BLaER1 (cell line): ENCODE measurements around the gene ENO4.

Experiments
- H3K27ac ChIP-seq: shearing (Covaris generic); formaldehyde crosslinking; 2 replicates; pipeline ENCODE4 v1.8.1; 2022
- H3K27me3 ChIP-seq: shearing (Covaris generic); formaldehyde crosslinking; 2 replicates; pipeline ENCODE4 v1.8.1; 2022
- H3K36me3 ChIP-seq: shearing (Covaris generic); formaldehyde crosslinking; 2 replicates; pipeline ENCODE4 v1.8.1; 2022
- H3K4me1 ChIP-seq: shearing (Covaris generic); formaldehyde crosslinking; 2 replicates; pipeline ENCODE4 v1.8.1; 2022
- H3K4me2 ChIP-seq: shearing (Covaris generic); formaldehyde crosslinking; 2 replicates; pipeline ENCODE4 v1.8.1; 2022
- H3K4me3 ChIP-seq: shearing (Covaris generic); formaldehyde crosslinking; 2 replicates; pipeline ENCODE4 v1.8.1; 2022
- H3K9ac ChIP-seq: shearing (Covaris generic); formaldehyde crosslinking; 2 replicates; pipeline ENCODE4 v1.8.1; 2022
- H3K9me3 ChIP-seq: shearing (Covaris generic); formaldehyde crosslinking; 2 replicates; pipeline ENCODE4 v1.8.1; 2022
- H4K20me1 ChIP-seq: shearing (Covaris generic); formaldehyde crosslinking; 2 replicates; pipeline ENCODE4 v1.8.1; 2022
- Cebpa-rat ChIP-seq: shearing (Covaris generic); IDR thresholded peaks from 2 replicates; pipeline ENCODE4 v1.8.1; 2022

The ENO4 gene

GRCh38 chr10:116849248-116850057 is at the start of gene ENO4:
Gene ENO4, plus strand, starts transcription at chr10:116849499. Its CDS starts 68 bp downstream, at chr10:116849567.
- Histone ChIP-seq H4K20me1 (no peaks in the 10 kb centered on the region), H3K4me1 (no peaks in the 10 kb centered on the region), H3K27ac (no peak within 1 kb of the TSS), H3K4me2 (no peak within 1 kb of the TSS), H3K36me3 (no peaks in the 10 kb centered on the region), H3K4me3 (no peak within 1 kb of the TSS), H3K9me3 (peaks cover 16% of the 10 kb centered on the region; the same call in 1 of the 2 replicates), H3K27me3 (no peaks in the 10 kb centered on the region), H3K9ac (no peak within 1 kb of the TSS)
- no peak for TF ChIP-seq Cebpa-rat

DNA sequence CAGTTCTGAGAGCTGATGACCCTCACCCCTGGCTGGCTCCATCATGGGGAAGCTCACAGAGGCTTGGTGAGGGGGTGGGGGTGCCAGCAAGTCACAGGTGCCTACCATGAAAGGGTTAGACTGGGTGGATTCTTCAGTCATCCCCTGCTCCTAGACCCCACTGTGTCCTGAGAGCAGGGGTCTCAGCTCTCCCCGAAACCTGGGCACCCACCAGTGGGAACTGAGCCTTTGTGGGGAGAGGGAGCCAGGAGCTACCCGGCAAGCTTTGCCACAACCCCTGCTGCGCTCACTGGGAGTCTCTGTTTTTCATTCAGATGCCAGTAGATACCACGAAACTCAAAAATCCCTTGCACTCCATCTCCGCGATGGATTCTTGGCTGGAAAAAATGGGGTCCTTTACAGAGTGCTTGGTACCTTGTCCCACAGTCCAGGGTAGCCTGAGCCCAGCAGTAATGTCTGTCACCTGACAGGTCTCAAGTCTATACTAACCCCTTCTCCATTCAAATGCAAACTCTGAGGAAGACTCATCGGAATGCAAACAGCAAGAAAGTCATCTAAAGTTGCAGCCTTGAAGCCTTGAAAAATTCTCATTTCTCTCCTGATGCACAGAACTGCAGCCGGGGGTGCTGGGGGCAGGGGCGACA is 48.9 kb upstream of the ENO4 start:
- no peak overlapping the region for H3K27ac ChIP-seq
- no peaks in the 10 kb centered on the region for H3K36me3 ChIP-seq
- no peaks in the 10 kb centered on the region for H3K9me3 ChIP-seq
- H3K4me2 ChIP-seq, result peak overlapping the region; percentile 28
- H3K9ac ChIP-seq, result no peak overlapping the region
- no peak for TF ChIP-seq Cebpa-rat
- H3K27me3 ChIP-seq, result no peaks in the 10 kb centered on the region
- H3K4me3 ChIP-seq, result no peak overlapping the region
- peaks cover 12% of the 10 kb centered on the region for H3K4me1 ChIP-seq
- H4K20me1 ChIP-seq, result no peaks in the 10 kb centered on the region

- TF ChIP-seq Cebpa-rat, result no peak
- H3K4me2 ChIP-seq, result no peak overlapping the region
- H3K4me1 ChIP-seq, result peaks cover 12% of the 10 kb centered on the region
- H3K36me3 ChIP-seq, result no peaks in the 10 kb centered on the region
- no peaks in the 10 kb centered on the region for H3K27me3 ChIP-seq
- H3K27ac ChIP-seq, result no peak overlapping the region
- no peaks in the 10 kb centered on the region for H4K20me1 ChIP-seq
- no peaks in the 10 kb centered on the region for H3K9me3 ChIP-seq
- no peak overlapping the region for H3K9ac ChIP-seq
- no peak overlapping the region for H3K4me3 ChIP-seq
Observed at GRCh38 chr10:116801658-116802057, 47.6 kb upstream of the ENO4 start.

GRCh38 chr10:116802474-116802873 is 46.8 kb upstream of the ENO4 start:
- Histone ChIP-seq H3K4me3 (no peak overlapping the region), H3K9ac (no peak overlapping the region), H3K27me3 (no peaks in the 10 kb centered on the region), H3K4me1 (peaks cover 12% of the 10 kb centered on the region), H3K9me3 (no peaks in the 10 kb centered on the region), H4K20me1 (no peaks in the 10 kb centered on the region), H3K36me3 (no peaks in the 10 kb centered on the region), H3K4me2 (no peak overlapping the region), H3K27ac (no peak overlapping the region)
- no peak for TF ChIP-seq Cebpa-rat

DNA sequence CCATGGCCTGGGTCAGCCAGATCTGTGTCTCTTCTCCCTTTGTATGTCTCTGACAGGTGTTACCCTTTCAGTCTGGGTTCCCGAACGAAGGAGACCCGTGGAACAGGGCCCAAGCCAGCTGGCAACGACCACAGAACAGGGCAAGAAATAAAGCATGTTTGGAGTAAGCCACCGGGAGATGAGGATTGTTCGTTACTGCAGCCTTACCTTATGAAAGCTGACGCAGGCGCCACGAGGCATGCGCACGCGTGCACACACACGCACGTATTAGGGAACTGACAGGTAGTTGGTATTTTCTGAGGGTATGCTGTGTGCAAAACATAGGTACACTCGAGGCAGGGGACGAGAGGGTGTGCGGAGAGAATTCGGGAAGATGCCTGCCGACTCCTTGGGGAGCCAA is 46.4 kb upstream of the ENO4 start:
- no peaks in the 10 kb centered on the region for H3K27me3 ChIP-seq
- H3K27ac ChIP-seq, result no peak overlapping the region
- H3K36me3 ChIP-seq, result no peaks in the 10 kb centered on the region
- H3K4me3 ChIP-seq, result no peak overlapping the region
- H3K4me2 ChIP-seq, result no peak overlapping the region
- no peaks in the 10 kb centered on the region for H4K20me1 ChIP-seq
- H3K9ac ChIP-seq, result no peak overlapping the region
- H3K9me3 ChIP-seq, result no peaks in the 10 kb centered on the region
- H3K4me1 ChIP-seq, result peaks cover 12% of the 10 kb centered on the region
- TF ChIP-seq Cebpa-rat, result no peak

- H3K27me3 ChIP-seq, result no peaks in the 10 kb centered on the region
- no peaks in the 10 kb centered on the region for H3K9me3 ChIP-seq
- peaks cover 12% of the 10 kb centered on the region for H3K4me1 ChIP-seq
- no peak for TF ChIP-seq Cebpa-rat
- no peak overlapping the region for H3K4me3 ChIP-seq
- no peaks in the 10 kb centered on the region for H4K20me1 ChIP-seq
- no peak overlapping the region for H3K4me2 ChIP-seq
- no peaks in the 10 kb centered on the region for H3K36me3 ChIP-seq
- no peak overlapping the region for H3K27ac ChIP-seq
- H3K9ac ChIP-seq, result no peak overlapping the region
Observed at GRCh38 chr10:116803451-116804249, 45.6 kb upstream of the ENO4 start.

DNA sequence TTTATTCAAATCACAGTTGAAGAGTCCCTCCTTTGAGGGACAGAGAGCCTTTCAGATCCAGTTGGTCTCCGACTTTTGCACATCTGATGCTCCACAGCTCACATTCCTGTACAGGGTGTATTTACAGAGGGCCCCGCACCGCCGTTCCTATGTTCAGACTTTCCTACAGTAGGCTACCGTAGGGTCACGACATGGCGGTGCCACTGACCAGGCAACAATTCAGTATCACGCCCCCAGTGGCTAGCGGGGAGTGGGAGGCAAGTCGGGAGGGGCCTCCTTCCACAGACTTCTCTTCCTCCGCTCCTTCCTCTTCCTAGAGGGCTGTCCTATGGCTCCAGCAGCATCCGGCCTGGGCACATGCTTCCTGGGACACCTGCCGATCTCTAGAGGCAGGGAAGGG is 40.6 kb upstream of the ENO4 start:
- no peak overlapping the region for H3K4me2 ChIP-seq

GRCh38 chr10:116809483-116810119 is 39.7 kb upstream of the ENO4 start:
- H3K4me2 ChIP-seq, result no peak overlapping the region
- TF ChIP-seq Cebpa-rat, result no peak
- no peaks in the 10 kb centered on the region for H3K4me1 ChIP-seq
- H4K20me1 ChIP-seq, result no peaks in the 10 kb centered on the region
- H3K27me3 ChIP-seq, result no peaks in the 10 kb centered on the region
- no peak overlapping the region for H3K9ac ChIP-seq
- H3K9me3 ChIP-seq, result 0 out of 2 replicates have a peak, but pooled peaks cover 4% of the 10 kb centered on the region
- H3K4me3 ChIP-seq, result no peak overlapping the region
- no peaks in the 10 kb centered on the region for H3K36me3 ChIP-seq
- H3K27ac ChIP-seq, result no peak overlapping the region

More for the DNA sequence above, 40.6 kb upstream of the ENO4 start:
- Histone ChIP-seq H4K20me1 (no peaks in the 10 kb centered on the region), H3K9me3 (0 out of 2 replicates have a peak, but pooled peaks cover 4% of the 10 kb centered on the region), H3K4me1 (no peaks in the 10 kb centered on the region), H3K27me3 (no peaks in the 10 kb centered on the region), H3K27ac (no peak overlapping the region), H3K36me3 (no peaks in the 10 kb centered on the region), H3K9ac (no peak overlapping the region), H3K4me3 (no peak overlapping the region)
- no peak for TF ChIP-seq Cebpa-rat

DNA sequence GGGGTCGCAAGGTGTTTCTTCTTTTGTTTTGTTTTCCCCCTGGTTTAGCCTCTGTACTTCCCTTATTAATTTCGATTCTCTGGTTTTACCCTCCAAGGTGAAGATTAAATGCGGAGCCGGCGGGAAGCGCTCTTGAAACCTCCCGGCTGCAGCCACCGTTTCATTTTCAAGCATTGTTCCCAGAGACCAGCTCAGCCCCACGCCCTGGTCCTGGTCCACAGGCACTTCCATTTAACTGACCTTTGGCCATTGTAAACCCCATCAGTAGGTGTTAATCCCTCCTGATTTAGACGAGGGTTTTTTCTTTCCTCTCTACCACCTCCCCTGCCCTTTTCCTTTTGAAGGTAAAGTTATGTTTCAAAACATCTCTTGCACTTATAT is 39.2 kb upstream of the ENO4 start:
- Histone ChIP-seq H3K4me1 (no peaks in the 10 kb centered on the region), H3K4me3 (no peak overlapping the region), H3K36me3 (no peaks in the 10 kb centered on the region), H4K20me1 (no peaks in the 10 kb centered on the region), H3K9ac (no peak overlapping the region), H3K27me3 (no peaks in the 10 kb centered on the region), H3K4me2 (no peak overlapping the region), H3K9me3 (0 out of 2 replicates have a peak, but pooled peaks cover 4% of the 10 kb centered on the region), H3K27ac (no peak overlapping the region)
- no peak for TF ChIP-seq Cebpa-rat
